ENCODE measurements around the gene MPHOSPH9. TPM values are rescaled to one million over a fixed set of nuclear protein-coding genes. Genes with fewer than 3 reads are reported as not detected.

The MPHOSPH9 gene
- total and polyA plus RNA-seq, 2 donors (not counting 3 experiments of a cell fraction or from before 2014, with no cell fraction given) = 7.8 to 42.4 TPM

GRCh38 chr12:123251403-123252076 is 18.6 kb upstream of the MPHOSPH9 start:
- Histone ChIP-seq H3K9me3 (replicated peaks; ENCODE audit: control insufficient read depth, insufficient read depth, low read length) (no peaks in the 10 kb centered on the region), H4K20me1 (replicated peaks; ENCODE audit: control insufficient read depth, extremely low read depth, insufficient read depth, low read length) (no peaks in the 10 kb centered on the region), H3K4me3 (replicated peaks in 1 of 3; ENCODE audit: insufficient read depth in 1 of 3, low read depth in 1 of 3, low read length in 3 of 3) (no peak overlapping the region), H3K36me3 (ENCODE audit: control insufficient read depth in 2 of 2, extremely low read depth in 1 of 2, insufficient read depth in 2 of 2, low read length in 2 of 2) (peaks cover 11 to 13% of the 10 kb centered on the region in 2 experiments), H3K27ac (ENCODE audit: insufficient read depth, low read depth, low read length) (no peak overlapping the region), H3K4me1 (ENCODE audit: control insufficient read depth, extremely low read depth, insufficient read depth, low read length) (no peaks in the 10 kb centered on the region), H3K9ac (replicated peaks; ENCODE audit: extremely low read depth, insufficient read depth, low read length) (no peak overlapping the region), H2AFZ (ENCODE audit: low read depth, low read length) (no peak overlapping the region), H3K4me2 (ENCODE audit: insufficient read depth, low read length) (no peak overlapping the region), H3K79me2 (ENCODE audit: control insufficient read depth, insufficient read depth, low read length) (peaks cover 35% of the 10 kb centered on the region), H3K9me1 (replicated peaks; ENCODE audit: control insufficient read depth, extremely low read depth, insufficient read depth, low read length) (no peaks in the 10 kb centered on the region), H3K27me3 (ENCODE audit: control insufficient read depth in 2 of 2, insufficient read depth in 2 of 2, low read length in 2 of 2) (no peaks in the 10 kb centered on the region)
- ChIA-PET CTCF (interaction anchor here (1.5 to 2.6 kb wide), 2 partner anchors 13 to 208 kb away, joined by 3 to 15 read pairs; no protein-coding TSS in a partner anchor), POLR2A (no interaction called here)
- FAIRE-seq (no peak), DNase-seq (ENCODE audit: low read depth, low spot score) (no peak)
- no peak for TF ChIP-seq GATA2 (IDR thresholded peaks at IDR 0.05; ENCODE audit: insufficient read depth, insufficient read length, low read depth, low read length)
- no peak for TF ChIP-seq CTCF (IDR thresholded peaks at IDR 0.05; ENCODE audit: extremely low read depth in 1 of 2, insufficient read depth in 1 of 2, low read depth in 1 of 2, low read length in 2 of 2)
- TF ChIP-seq JUN (IDR thresholded peaks at IDR 0.05; ENCODE audit: borderline replicate concordance, insufficient read depth, insufficient read length, low read depth) = no peak
- no peak for TF ChIP-seq MAX (IDR thresholded peaks at IDR 0.05; ENCODE audit: insufficient read depth, insufficient read length)
- no peak for TF ChIP-seq EZH2 (IDR thresholded peaks at IDR 0.05; ENCODE audit: borderline replicate concordance, low read depth, low read length, severe bottlenecking)
- no peak for TF ChIP-seq POLR2A (IDR thresholded peaks at IDR 0.05; ENCODE audit: low read depth, low read length)
- no peak for TF ChIP-seq MYC (IDR thresholded peaks at IDR 0.05; ENCODE audit: low read depth, low read length)
- no peak for TF ChIP-seq POLR2AphosphoS5 (IDR thresholded peaks at IDR 0.05; ENCODE audit: insufficient read depth, low read depth, low read length)
- no peak for TF ChIP-seq FOS (IDR thresholded peaks at IDR 0.05; ENCODE audit: borderline replicate concordance, insufficient read depth, low read length)
- BruUV-seq (replicated peaks) = no TSS peak
- intact Hi-C loops (cut with micrococcal nuclease) (no loop called here), dilution Hi-C loops (cut with MboI; ENCODE audit: extremely low pct_ligation_motif_present, low sequenced_read_pairs) (no loop called here)
